Measurements from ENCODE around the gene TAF1D. TPM values are rescaled to one million over a fixed set of nuclear protein-coding genes. Genes with fewer than 3 reads are reported as not detected.

The TAF1D gene
- total RNA-seq, 3 donors from 2014 or later, result 91.5 to 172 (median 154) TPM

- Histone ChIP-seq H3K4me3 (peak overlapping the region in 2 of 3 donors; percentile 87 to 91), H3K27ac (no peak overlapping the region), H3K27me3 (no peaks in the 10 kb centered on the region), H3K36me3 (peaks cover 16% of the 10 kb centered on the region), H3K4me1 (peaks cover 0 to 22% of the 10 kb centered on the region in 2 donors), H3K9me3 (no peaks in the 10 kb centered on the region)
- no peak for TF ChIP-seq POLR2A (IDR thresholded peaks at IDR 0.05)
- no peak for TF ChIP-seq POLR2AphosphoS5 (IDR thresholded peaks at IDR 0.05)
- TF ChIP-seq CTCF (IDR thresholded peaks at IDR 0.05), result no peak
- no peak for DNase-seq (ENCODE audit: low spot score in 2 of 2)
- intact Hi-C loops (cut with DNase I; ENCODE audit: low total_unique reads), result no loop called here
These were observed 2.6 kb downstream of the TAF1D start for GRCh38 chr11:93738647-93739081.

- H3K27me3 ChIP-seq, result no peaks in the 10 kb centered on the region
- TF ChIP-seq POLR2A (IDR thresholded peaks at IDR 0.05) (no peak), CTCF (IDR thresholded peaks at IDR 0.05) (no peak), POLR2AphosphoS5 (IDR thresholded peaks at IDR 0.05) (no peak)
- H3K9me3 ChIP-seq, result no peaks in the 10 kb centered on the region
- H3K4me1 ChIP-seq, result peaks cover 0 to 22% of the 10 kb centered on the region in 2 donors
- peak overlapping the region in 1 of 3 donors; percentile 91 for H3K4me3 ChIP-seq
- DNase-seq (ENCODE audit: low spot score in 2 of 2), result no peak
- peaks cover 16% of the 10 kb centered on the region for H3K36me3 ChIP-seq
- intact Hi-C loops (cut with DNase I; ENCODE audit: low total_unique reads), result no loop called here
- H3K27ac ChIP-seq, result no peak overlapping the region
These were observed 3.2 kb downstream of the TAF1D start for GRCh38 chr11:93737904-93738612.

GRCh38 chr11:93736129-93736528 is 5.2 kb downstream of the TAF1D start:
- peaks cover 18% of the 10 kb centered on the region for H3K36me3 ChIP-seq
- no peak overlapping the region for H3K27ac ChIP-seq
- DNase-seq (ENCODE audit: low spot score in 2 of 2), result no peak
- TF ChIP-seq POLR2A (IDR thresholded peaks at IDR 0.05) (no peak), POLR2AphosphoS5 (IDR thresholded peaks at IDR 0.05) (no peak), CTCF (IDR thresholded peaks at IDR 0.05) (no peak)
- intact Hi-C loops (cut with DNase I; ENCODE audit: low total_unique reads), result no loop called here
- H3K27me3 ChIP-seq, result no peaks in the 10 kb centered on the region
- peaks cover 0 to 22% of the 10 kb centered on the region in 2 donors for H3K4me1 ChIP-seq
- H3K9me3 ChIP-seq, result no peaks in the 10 kb centered on the region
- no peak overlapping the region for H3K4me3 ChIP-seq

GRCh38 chr11:93735627-93736026 is 5.7 kb downstream of the TAF1D start:
- H3K27ac ChIP-seq, result no peak overlapping the region
- no peaks in the 10 kb centered on the region for H3K9me3 ChIP-seq
- H3K4me1 ChIP-seq, result peaks cover 0 to 22% of the 10 kb centered on the region in 2 donors
- no peak for DNase-seq (ENCODE audit: low spot score in 2 of 2)
- H3K27me3 ChIP-seq, result no peaks in the 10 kb centered on the region
- H3K36me3 ChIP-seq, result peaks cover 23% of the 10 kb centered on the region
- intact Hi-C loops (cut with DNase I; ENCODE audit: low total_unique reads), result no loop called here
- H3K4me3 ChIP-seq, result no peak overlapping the region
- TF ChIP-seq CTCF (IDR thresholded peaks at IDR 0.05) (no peak), POLR2A (IDR thresholded peaks at IDR 0.05) (no peak), POLR2AphosphoS5 (IDR thresholded peaks at IDR 0.05) (no peak)

- intact Hi-C loops (cut with DNase I; ENCODE audit: low total_unique reads), result no loop called here
These were observed 6.7 kb downstream of the TAF1D start for GRCh38 chr11:93734427-93735222.

More at GRCh38 chr11:93734427-93735222, 6.7 kb downstream of the TAF1D start:
- no peak for TF ChIP-seq POLR2AphosphoS5 (IDR thresholded peaks at IDR 0.05)
- TF ChIP-seq POLR2A (IDR thresholded peaks at IDR 0.05), result no peak
- TF ChIP-seq CTCF (IDR thresholded peaks at IDR 0.05), result no peak
- Histone ChIP-seq H3K36me3 (peaks cover 24% of the 10 kb centered on the region), H3K9me3 (no peaks in the 10 kb centered on the region), H3K27me3 (no peaks in the 10 kb centered on the region), H3K27ac (no peak overlapping the region), H3K4me1 (peaks cover 0 to 19% of the 10 kb centered on the region in 2 donors), H3K4me3 (no peak overlapping the region)
- no peak for DNase-seq (ENCODE audit: low spot score in 2 of 2)

Data from breast epithelium (tissue), 4 donors.